ENCODE measurements around the gene GOLGA8B. TPM values are rescaled to one million over a fixed set of nuclear protein-coding genes. Genes with fewer than 3 reads are reported as not detected.

Gene GOLGA8B
- total RNA-seq = 8.3 and 9.2 TPM in 2 replicates

GRCh38 chr15:34583399-34584329 is at the start of gene GOLGA8B:
TSS of gene GOLGA8B (minus strand) at chr15:34583651. CDS start at chr15:34535912, 47,739 bp downstream.

Other genes with a start within 250 kb of the GOLGA8B start
- gene SLC12A6, start 245.9 kb downstream of the GOLGA8B start, total RNA-seq = 7.8 and 14.2 TPM in 2 replicates
- 161 and 224 TPM in 2 replicates for gene NOP10, start 240.5 kb downstream of the GOLGA8B start, total RNA-seq
- gene NUTM1, start 240.3 kb downstream of the GOLGA8B start, total RNA-seq = not detected in 2 replicates
- 9.9 and 14.5 TPM in 2 replicates for gene LPCAT4, start 216.5 kb downstream of the GOLGA8B start, total RNA-seq
- 11.6 and 15.7 TPM in 2 replicates for gene GOLGA8A, start 145.8 kb downstream of the GOLGA8B start, total RNA-seq
- not detected in 2 replicates for gene GJD2, start 171.3 kb upstream of the GOLGA8B start, total RNA-seq
- 0.12 and 70.4 TPM in 2 replicates for gene ACTC1, start 211.9 kb upstream of the GOLGA8B start, total RNA-seq